Mesothelial cell of epicardium (in vitro differentiated cells): Measurements from ENCODE around the gene LGI4. TPM values are rescaled to one million over a fixed set of nuclear protein-coding genes. Genes with fewer than 3 reads are reported as not detected.

ENCODE experiments used
- DNase-seq, 2 experiments: peaks; one replicate each; pipeline ENCODE4 v3.0.0; 2021; ENCODE audit warnings: low spot score in 2 of 2; ENCODE audit not compliant: unreplicated experiment in 2 of 2
- H3K27ac Mint-ChIP-seq: 2 replicates; pipeline ENCODE4 v1.8.0; 2021; ENCODE audit warnings: mixed read lengths
- H3K27me3 Mint-ChIP-seq: 2 replicates; pipeline ENCODE4 v1.8.0; 2021; ENCODE audit warnings: low read depth, mixed read lengths
- H3K36me3 Mint-ChIP-seq: 2 replicates; pipeline ENCODE4 v1.8.0; 2021; ENCODE audit warnings: mixed read lengths
- H3K4me1 Mint-ChIP-seq: 2 replicates; pipeline ENCODE4 v1.8.0; 2021; ENCODE audit warnings: mixed read lengths
- H3K4me3 Mint-ChIP-seq: 2 replicates; pipeline ENCODE4 v1.8.0; 2021; ENCODE audit warnings: mild to moderate bottlenecking, moderate library complexity, mixed read lengths
- H3K9me3 Mint-ChIP-seq: 2 replicates; pipeline ENCODE4 v1.8.0; 2021; ENCODE audit warnings: mixed read lengths
- total RNA-seq: library from RNA; stranded (reverse); gene quantifications from 3 replicates; pipeline ENCODE4 v1.2.1, GENCODE V29; 2021
- TF ChIP-seq, protein P1 (sequence below): fragments of 200-600 bp; sonication (generic); IDR thresholded peaks from one replicate; pipeline ENCODE4 v1.5.0; 2021; ENCODE audit warnings: antibody characterized with exemption; ENCODE audit not compliant: unreplicated experiment

The LGI4 gene
- total RNA-seq, 1 donor from 2014 or later: 1.4 TPM

DNA sequence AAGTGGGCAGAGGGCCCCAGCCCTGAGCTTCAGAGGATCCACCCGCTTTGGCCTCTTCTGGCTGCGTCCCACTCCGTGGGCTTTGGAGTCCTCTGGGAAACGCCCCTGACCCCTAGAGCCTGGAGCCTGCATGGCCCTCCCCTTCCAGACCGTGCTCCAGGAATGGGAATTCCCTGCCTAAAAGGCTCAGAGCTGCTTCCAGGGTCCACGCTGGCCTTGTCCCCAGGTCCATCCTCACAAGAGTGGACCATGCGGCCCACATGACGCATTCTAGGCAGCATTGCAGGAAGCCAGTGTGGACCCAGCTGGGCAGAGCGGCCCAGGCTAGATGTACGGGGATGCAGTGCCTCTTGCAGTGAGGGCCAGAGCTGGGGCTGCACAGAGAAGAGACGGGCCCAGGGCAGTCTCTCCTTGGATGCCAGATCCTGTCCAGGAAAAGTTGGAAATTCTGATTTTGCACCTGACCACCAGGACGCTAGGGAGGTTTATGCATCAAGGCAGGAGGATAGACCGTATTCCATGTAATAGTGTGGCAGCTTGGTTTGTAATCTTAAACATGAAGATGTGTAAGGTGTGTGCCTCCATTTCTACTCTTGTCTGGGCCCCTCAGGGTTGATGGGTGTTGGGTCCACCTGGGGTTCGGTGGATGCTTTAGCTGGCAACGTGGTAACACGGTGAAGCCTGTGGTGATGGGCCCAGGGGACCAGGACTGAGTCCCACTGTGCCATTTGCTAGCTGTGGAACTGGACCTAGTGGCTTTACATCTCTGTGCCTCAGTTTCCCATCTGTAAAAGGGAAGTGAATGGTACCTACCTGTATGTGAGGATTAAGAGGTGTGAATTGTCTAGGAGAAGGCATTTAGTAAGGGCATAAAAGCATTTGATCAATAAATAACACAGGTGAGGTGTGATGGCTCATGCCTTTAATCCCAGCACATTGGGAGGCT is 34.0 kb downstream of the LGI4 start:
- no peak overlapping the region for H3K27ac Mint-ChIP-seq
- peaks cover 5% of the 10 kb centered on the region for H3K4me1 Mint-ChIP-seq
- no peaks in the 10 kb centered on the region for H3K36me3 Mint-ChIP-seq
- no peak overlapping the region for H3K4me3 Mint-ChIP-seq
- DNase-seq: no peak
- H3K9me3 Mint-ChIP-seq: no peaks in the 10 kb centered on the region
- TF ChIP-seq, protein P1, sequence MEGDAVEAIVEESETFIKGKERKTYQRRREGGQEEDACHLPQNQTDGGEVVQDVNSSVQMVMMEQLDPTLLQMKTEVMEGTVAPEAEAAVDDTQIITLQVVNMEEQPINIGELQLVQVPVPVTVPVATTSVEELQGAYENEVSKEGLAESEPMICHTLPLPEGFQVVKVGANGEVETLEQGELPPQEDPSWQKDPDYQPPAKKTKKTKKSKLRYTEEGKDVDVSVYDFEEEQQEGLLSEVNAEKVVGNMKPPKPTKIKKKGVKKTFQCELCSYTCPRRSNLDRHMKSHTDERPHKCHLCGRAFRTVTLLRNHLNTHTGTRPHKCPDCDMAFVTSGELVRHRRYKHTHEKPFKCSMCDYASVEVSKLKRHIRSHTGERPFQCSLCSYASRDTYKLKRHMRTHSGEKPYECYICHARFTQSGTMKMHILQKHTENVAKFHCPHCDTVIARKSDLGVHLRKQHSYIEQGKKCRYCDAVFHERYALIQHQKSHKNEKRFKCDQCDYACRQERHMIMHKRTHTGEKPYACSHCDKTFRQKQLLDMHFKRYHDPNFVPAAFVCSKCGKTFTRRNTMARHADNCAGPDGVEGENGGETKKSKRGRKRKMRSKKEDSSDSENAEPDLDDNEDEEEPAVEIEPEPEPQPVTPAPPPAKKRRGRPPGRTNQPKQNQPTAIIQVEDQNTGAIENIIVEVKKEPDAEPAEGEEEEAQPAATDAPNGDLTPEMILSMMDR: no peak
- no peaks in the 10 kb centered on the region for H3K27me3 Mint-ChIP-seq

DNA sequence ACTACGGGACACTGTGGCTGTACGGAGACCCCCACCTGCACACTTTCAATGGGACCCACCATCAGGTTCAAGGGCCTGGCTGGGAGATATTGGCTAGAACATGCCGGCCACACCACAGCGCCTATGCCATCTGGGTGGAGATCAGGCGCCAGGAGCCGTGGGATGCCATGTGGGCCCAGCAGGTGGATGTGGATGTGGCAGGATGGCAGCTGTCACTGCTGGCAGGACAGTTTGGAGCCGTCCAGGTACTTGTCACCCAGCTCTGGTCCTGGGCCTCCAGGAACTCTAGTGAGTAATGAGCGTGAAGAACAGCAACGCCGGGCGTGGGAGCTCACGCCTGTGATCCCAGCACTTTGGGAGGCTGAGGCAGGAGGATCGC is 35.0 kb downstream of the LGI4 start:
- Mint-ChIP-seq H3K27ac (no peak overlapping the region), H3K27me3 (no peaks in the 10 kb centered on the region), H3K36me3 (no peaks in the 10 kb centered on the region), H3K9me3 (no peaks in the 10 kb centered on the region), H3K4me3 (no peak overlapping the region), H3K4me1 (peaks cover 7% of the 10 kb centered on the region)
- TF ChIP-seq, protein P1: no peak
- no peak for DNase-seq

DNA sequence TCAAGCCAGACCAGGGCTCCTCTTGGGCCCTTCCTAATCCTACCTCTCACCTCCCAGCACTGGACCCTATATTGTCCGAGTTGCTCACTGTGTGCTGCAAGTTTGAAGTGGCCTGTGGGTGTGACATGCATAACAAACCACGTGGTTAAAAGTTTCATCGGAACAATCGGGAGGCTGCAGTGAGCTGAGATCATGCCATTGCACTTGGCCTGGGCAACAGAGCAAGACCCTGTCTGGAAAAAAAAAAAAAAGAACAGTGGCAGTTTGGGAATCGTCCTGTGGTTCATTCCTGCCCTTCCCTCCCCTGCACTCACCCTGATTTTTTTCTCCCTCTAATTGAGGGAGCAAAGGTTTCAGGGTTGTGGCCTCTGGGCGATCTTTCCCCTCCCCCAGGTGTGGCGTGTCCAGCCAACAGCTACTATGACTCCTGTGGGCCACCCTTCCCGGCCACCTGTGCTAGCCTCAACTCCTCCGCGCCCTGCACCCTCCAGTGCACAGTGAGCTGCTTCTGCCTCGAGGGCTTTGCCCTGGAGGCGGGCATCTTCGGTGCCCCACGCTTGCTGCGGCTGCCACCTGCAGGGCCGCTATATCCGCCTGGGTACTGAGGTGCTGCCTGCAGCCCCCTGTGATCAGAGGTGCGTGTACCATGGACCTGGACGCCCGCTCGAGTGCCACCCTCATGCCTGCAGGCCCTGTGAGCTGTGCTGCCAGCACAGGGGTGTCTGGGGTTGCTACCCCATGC is 35.5 kb downstream of the LGI4 start:
- H3K4me1 Mint-ChIP-seq: peaks cover 7% of the 10 kb centered on the region

DNA sequence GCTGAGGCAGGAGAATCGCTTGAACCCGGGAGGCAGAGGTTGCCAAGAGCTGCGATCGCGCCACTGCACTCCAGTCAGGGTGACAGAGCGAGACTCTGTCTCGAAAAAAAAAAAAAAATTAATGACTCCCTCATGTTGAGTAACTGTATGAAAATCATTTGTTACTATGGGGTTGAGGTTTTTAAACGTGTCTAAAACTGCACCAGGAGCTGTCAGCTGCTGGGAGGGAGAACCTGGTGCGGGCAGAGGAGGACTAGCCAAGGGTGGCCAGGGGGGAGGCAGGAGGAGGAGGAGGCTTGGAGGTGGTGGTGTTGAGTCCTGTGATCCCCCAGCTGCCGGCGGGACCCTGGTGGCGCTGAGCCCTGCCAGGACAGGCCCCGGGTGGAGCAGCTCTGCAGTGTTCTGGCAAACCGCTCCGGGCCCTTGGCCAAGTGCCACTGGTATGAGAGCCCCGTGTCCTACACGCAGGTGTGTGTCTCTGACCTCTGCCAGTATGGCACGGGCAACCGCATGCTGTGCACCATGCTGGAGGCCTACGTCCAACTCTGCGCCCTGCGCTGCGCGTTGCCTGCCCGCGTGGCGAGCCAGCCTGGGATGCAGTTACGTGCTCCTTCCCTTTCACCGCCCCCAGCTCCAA is 36.3 kb downstream of the LGI4 start:
- TF ChIP-seq, protein P1: no peak
- no peak overlapping the region for H3K27ac Mint-ChIP-seq
- H3K9me3 Mint-ChIP-seq: no peaks in the 10 kb centered on the region
- H3K36me3 Mint-ChIP-seq: no peaks in the 10 kb centered on the region
- no peak for DNase-seq
- no peak overlapping the region for H3K4me3 Mint-ChIP-seq
- no peaks in the 10 kb centered on the region for H3K27me3 Mint-ChIP-seq
- H3K4me1 Mint-ChIP-seq: peaks cover 7% of the 10 kb centered on the region

More for the DNA sequence above, 35.5 kb downstream of the LGI4 start:
- Mint-ChIP-seq H3K27me3 (no peaks in the 10 kb centered on the region), H3K27ac (no peak overlapping the region), H3K36me3 (no peaks in the 10 kb centered on the region), H3K9me3 (no peaks in the 10 kb centered on the region), H3K4me3 (no peak overlapping the region)
- TF ChIP-seq, protein P1: no peak
- DNase-seq: no peak

DNA sequence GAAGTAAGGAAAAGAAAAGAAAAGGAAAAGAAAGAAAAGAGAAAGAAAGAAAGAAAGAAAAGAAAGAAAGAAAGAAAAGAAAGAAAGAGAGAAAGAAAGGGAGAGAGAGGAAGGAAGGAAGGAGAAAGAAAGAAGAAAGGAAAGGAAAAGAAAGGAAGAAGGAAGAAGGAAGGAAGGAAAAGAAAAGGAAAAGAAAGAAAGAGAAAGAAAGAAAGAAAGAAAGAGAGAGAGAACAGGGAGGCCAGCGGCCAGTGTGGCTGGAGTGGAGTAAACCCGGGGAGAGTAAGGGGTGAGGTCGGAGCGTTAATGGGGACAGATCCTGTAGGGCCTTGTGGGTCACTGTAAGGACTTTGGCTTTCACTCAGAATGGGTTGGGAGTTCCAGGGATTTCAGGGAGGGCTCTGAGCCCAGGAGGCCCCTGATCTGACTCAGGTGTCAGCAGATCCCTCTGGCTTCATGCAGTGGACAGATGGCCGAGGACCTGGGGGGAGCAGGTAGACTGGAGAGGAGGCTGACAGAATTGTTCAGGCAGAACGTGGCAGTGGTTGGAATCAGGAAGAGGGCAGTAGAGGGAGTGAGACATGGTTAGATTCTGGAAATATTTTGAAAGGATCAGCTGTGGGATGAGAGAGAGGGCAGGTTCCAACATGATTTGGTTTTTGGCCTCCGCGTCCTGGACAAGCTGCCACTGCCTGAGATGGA is 39.0 kb downstream of the LGI4 start:
- Mint-ChIP-seq H3K27me3 (no peaks in the 10 kb centered on the region), H3K27ac (peak overlapping the region; percentile 53), H3K36me3 (no peaks in the 10 kb centered on the region), H3K4me1 (peaks cover 11% of the 10 kb centered on the region), H3K4me3 (no peak overlapping the region), H3K9me3 (no peaks in the 10 kb centered on the region)
- no peak for DNase-seq
- TF ChIP-seq, protein P1: no peak
